GM12873 (cell line): ENCODE data around the gene TEX14.

ENCODE experiments used
- CTCF ChIP-seq: IDR thresholded peaks from 2 replicates; pipeline ENCODE4 v1.5.1; 2012; ENCODE audit warnings: low read depth, mild to moderate bottlenecking, moderate library complexity, low read length, control low read depth; ENCODE audit not compliant: insufficient read depth; ENCODE audit errors: missing control alignments

The TEX14 gene

GRCh38 chr17:58660621-58661020 is 31.2 kb downstream of the TEX14 start:
- no peak for TF ChIP-seq CTCF

- TF ChIP-seq CTCF: no peak
These were observed 32.8 kb downstream of the TEX14 start for GRCh38 chr17:58658804-58659713.

GRCh38 chr17:58648236-58648635 is 43.6 kb downstream of the TEX14 start:
- no peak for TF ChIP-seq CTCF

GRCh38 chr17:58643147-58643546 is 48.7 kb downstream of the TEX14 start:
- no peak for TF ChIP-seq CTCF

- TF ChIP-seq CTCF: no peak
These were observed 49.9 kb downstream of the TEX14 start for GRCh38 chr17:58641887-58642311.

GRCh38 chr17:58640202-58640601 is 51.6 kb downstream of the TEX14 start:
- TF ChIP-seq CTCF: no peak

GRCh38 chr17:58639681-58640080 is 52.2 kb downstream of the TEX14 start:
- no peak for TF ChIP-seq CTCF
